ENCODE data around the gene PIP5KL1. TPM values are rescaled to one million over a fixed set of nuclear protein-coding genes. Genes with fewer than 3 reads are reported as not detected.

Gene PIP5KL1
- total RNA-seq, 1 donor from 2014 or later: 4.9 TPM

GRCh38 chr9:127877566-127877998, 53.0 kb downstream of the PIP5KL1 start, which contains the start of gene AK1:
TSS of gene AK1 (minus strand) at chr9:127877675. CDS start at chr9:127874617, 3,058 bp downstream.
- H3K9me3 Mint-ChIP-seq (ENCODE audit: unreplicated experiment): no peaks in the 10 kb centered on the region
- Histone ChIP-seq H2AFZ (ENCODE audit: low read depth, low read length) (peak within 1 kb of the TSS; percentile 87), H3K9ac (ENCODE audit: low read length) (peak within 1 kb of the TSS; percentile 77), H3K27ac (ENCODE audit: low read depth, low read length) (no peak within 1 kb of the TSS), H3K36me3 (ENCODE audit: insufficient read depth, low read length) (no peaks in the 10 kb centered on the region), H3K79me2 (ENCODE audit: insufficient read depth, low read length) (peaks cover 20% of the 10 kb centered on the region), H3K9me3 (ENCODE audit: insufficient read depth, low read depth, low read length) (no peaks in the 10 kb centered on the region), H3K4me2 (ENCODE audit: low read length) (peak within 1 kb of the TSS; percentile 94), H3K4me3 (ENCODE audit: insufficient read depth, low read depth, low read length) (peak within 1 kb of the TSS; percentile 66), H4K20me1 (ENCODE audit: insufficient read depth, low read length) (peaks cover 18% of the 10 kb centered on the region), H3K27me3 (ENCODE audit: insufficient read depth, low read length) (no peaks in the 10 kb centered on the region), H3K4me1 (ENCODE audit: insufficient read depth, low read length) (peaks cover 37% of the 10 kb centered on the region)
- FAIRE-seq (no peak), DNase-seq (ENCODE audit: low read depth) (no peak)
- peaks cover 7% of the 10 kb centered on the region for H3K4me1 Mint-ChIP-seq (ENCODE audit: low read depth, unreplicated experiment)
- no peak within 1 kb of the TSS for H3K27ac Mint-ChIP-seq (ENCODE audit: unreplicated experiment)
- H3K36me3 Mint-ChIP-seq (ENCODE audit: low read depth, unreplicated experiment): peaks cover 2% of the 10 kb centered on the region
- no peak for TF ChIP-seq EZH2 (IDR thresholded peaks at IDR 0.05; ENCODE audit: insufficient read depth, low read length)
- TF ChIP-seq CTCF (IDR thresholded peaks at IDR 0.05; ENCODE audit: insufficient read depth, low read depth, low read length): no peak
- no peaks in the 10 kb centered on the region for H3K27me3 Mint-ChIP-seq (ENCODE audit: low read depth, unreplicated experiment)
- peak within 1 kb of the TSS; percentile 83 for H3K4me3 Mint-ChIP-seq (ENCODE audit: unreplicated experiment)

- H3K4me2 ChIP-seq (ENCODE audit: low read length): peak overlapping the region; percentile 94
- peak overlapping the region; percentile 83 for H3K4me3 Mint-ChIP-seq (ENCODE audit: unreplicated experiment)
- H3K27ac ChIP-seq (ENCODE audit: low read depth, low read length): no peak overlapping the region
- peaks cover 4% of the 10 kb centered on the region for H3K36me3 Mint-ChIP-seq (ENCODE audit: low read depth, unreplicated experiment)
- no peaks in the 10 kb centered on the region for H3K27me3 Mint-ChIP-seq (ENCODE audit: low read depth, unreplicated experiment)
- peaks cover 20% of the 10 kb centered on the region for H3K79me2 ChIP-seq (ENCODE audit: insufficient read depth, low read length)
- no peaks in the 10 kb centered on the region for H3K27me3 ChIP-seq (ENCODE audit: insufficient read depth, low read length)
- H3K4me1 Mint-ChIP-seq (ENCODE audit: low read depth, unreplicated experiment): peaks cover 11% of the 10 kb centered on the region
- peak overlapping the region; percentile 77 for H3K9ac ChIP-seq (ENCODE audit: low read length)
- H2AFZ ChIP-seq (ENCODE audit: low read depth, low read length): peak overlapping the region; percentile 77
- no peak overlapping the region for H3K27ac Mint-ChIP-seq (ENCODE audit: unreplicated experiment)
- H3K4me3 ChIP-seq (ENCODE audit: insufficient read depth, low read depth, low read length): peak overlapping the region; percentile 66
- FAIRE-seq: no peak
- H3K9me3 Mint-ChIP-seq (ENCODE audit: unreplicated experiment): no peaks in the 10 kb centered on the region
- DNase-seq (ENCODE audit: low read depth): no peak
- peaks cover 18% of the 10 kb centered on the region for H4K20me1 ChIP-seq (ENCODE audit: insufficient read depth, low read length)
- H3K9me3 ChIP-seq (ENCODE audit: insufficient read depth, low read depth, low read length): no peaks in the 10 kb centered on the region
- TF ChIP-seq CTCF (IDR thresholded peaks at IDR 0.05; ENCODE audit: insufficient read depth, low read depth, low read length) (no peak), EZH2 (IDR thresholded peaks at IDR 0.05; ENCODE audit: insufficient read depth, low read length) (no peak)
- H3K4me1 ChIP-seq (ENCODE audit: insufficient read depth, low read length): peaks cover 40% of the 10 kb centered on the region
- no peaks in the 10 kb centered on the region for H3K36me3 ChIP-seq (ENCODE audit: insufficient read depth, low read length)
These were observed 53.6 kb downstream of the PIP5KL1 start for GRCh38 chr9:127876764-127877562.

Data from astrocyte (in vitro differentiated cells and primary cell).